ENCODE measurements around the gene FBXL15.

- TF ChIP-seq POLR2A (IDR thresholded peaks at IDR 0.05): no peak
- TF ChIP-seq, protein P1, sequence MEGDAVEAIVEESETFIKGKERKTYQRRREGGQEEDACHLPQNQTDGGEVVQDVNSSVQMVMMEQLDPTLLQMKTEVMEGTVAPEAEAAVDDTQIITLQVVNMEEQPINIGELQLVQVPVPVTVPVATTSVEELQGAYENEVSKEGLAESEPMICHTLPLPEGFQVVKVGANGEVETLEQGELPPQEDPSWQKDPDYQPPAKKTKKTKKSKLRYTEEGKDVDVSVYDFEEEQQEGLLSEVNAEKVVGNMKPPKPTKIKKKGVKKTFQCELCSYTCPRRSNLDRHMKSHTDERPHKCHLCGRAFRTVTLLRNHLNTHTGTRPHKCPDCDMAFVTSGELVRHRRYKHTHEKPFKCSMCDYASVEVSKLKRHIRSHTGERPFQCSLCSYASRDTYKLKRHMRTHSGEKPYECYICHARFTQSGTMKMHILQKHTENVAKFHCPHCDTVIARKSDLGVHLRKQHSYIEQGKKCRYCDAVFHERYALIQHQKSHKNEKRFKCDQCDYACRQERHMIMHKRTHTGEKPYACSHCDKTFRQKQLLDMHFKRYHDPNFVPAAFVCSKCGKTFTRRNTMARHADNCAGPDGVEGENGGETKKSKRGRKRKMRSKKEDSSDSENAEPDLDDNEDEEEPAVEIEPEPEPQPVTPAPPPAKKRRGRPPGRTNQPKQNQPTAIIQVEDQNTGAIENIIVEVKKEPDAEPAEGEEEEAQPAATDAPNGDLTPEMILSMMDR (IDR thresholded peaks at IDR 0.05): no peak
Measured at GRCh38 chr10:102429468-102429867, 8.8 kb downstream of the FBXL15 start.

All from Peyer's patch (tissue), 4 donors.